Stimulated activated CD8-positive, alpha-beta memory T cell treated with anti-CD3 and anti-CD28 coated beads, Interleukin-7, amount 100 ng/mL, for 4 hours (primary cell): ENCODE data around the gene CPAMD8.

Experiments
- DNase-seq, 2 donors: peaks; one replicate each; pipeline ENCODE4 v3.0.0-alpha.2; 2020; ENCODE audit warnings: low read depth in 2 of 2

CPAMD8 gene

DNA sequence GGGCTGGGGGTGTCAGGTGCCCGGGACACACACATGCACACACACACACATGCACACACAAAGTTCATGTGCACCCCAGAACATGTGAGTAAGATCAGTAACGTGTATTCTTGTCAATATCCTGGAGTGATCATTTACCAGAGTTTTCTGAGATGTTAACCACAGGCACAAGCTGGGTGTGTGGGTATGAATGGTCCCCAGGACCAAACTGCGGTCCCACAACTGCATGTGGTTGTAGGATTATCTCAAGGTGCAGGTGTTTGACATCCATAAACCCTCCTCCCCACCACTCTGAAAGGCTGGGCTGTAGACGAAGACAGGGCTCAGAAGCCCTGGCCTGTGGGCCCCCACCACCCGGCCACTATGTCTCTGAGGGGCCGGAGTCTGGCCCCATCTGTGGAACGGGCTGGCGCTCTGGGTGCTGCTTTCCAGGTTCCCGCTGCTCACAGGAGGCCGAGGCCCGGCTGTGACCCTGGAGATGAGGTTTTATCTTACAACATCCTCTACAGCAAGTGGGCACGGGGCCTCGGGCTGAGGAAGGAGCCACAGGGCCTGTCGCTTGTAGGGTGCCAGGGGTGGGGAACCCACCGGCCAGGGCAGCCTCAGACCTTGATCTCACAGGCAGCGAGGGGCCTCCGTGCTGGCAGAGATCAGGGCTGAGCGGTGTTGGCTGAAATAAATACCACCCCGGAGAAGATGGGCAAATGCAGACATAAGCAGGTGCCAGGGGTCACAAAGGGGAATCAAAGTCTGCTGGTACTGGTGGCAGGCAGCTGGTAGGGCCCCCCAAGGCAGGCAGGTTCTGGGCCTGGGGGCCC is 133.5 kb downstream of the CPAMD8 start:
- no peak for DNase-seq

DNA sequence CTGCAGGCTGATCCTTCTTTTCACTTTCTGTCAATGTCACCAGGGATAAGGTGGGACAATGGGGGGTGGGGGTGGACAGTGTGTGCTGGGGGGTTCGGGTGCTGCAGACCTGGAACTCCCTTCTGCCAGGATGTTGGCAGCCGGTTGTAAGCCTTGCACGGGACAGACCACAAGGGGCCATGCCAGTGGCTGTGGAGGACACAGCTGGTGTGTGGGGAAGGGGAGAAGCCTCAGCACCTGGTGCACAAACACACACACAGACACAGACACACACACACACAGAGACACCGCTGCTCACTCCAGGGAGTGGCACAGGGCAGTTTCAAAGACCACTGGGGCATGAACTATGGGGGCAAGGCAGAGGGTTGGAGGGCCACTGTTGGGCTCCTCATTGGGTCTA is 134.2 kb downstream of the CPAMD8 start:
- DNase-seq = no peak

DNA sequence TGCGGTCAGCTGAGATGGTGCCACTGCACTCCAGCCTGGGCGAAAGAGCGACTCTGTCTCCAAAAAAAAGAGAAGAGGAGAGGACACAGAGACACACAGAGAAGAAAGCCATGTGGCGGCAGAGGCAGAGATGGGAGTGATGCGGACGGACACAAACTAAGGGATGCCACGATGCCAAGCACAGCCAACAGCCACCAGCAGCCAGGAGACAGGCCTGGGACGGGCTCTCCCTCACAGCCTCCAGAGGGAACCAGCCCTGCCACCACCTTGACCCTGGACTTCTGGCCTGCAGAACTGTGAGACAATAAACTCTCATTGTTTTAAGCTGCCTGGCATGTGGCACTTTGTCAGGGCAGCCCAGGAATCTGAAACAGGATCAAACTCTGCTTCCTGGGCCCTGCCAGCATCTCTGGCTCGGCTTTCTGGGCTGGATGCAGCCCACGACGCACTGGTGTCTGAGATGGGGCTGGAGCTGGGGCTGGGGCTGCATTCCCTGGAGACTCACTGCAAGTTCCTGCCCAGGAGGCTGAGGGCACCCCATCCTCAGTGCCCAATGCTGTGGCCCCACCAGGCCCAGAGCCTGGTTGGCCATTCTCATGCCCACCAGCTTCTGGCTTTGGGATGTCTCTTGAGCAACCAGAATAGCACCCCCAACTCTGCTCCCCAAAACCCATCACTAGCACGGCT is 134.8 kb downstream of the CPAMD8 start:
- no peak for DNase-seq

DNA sequence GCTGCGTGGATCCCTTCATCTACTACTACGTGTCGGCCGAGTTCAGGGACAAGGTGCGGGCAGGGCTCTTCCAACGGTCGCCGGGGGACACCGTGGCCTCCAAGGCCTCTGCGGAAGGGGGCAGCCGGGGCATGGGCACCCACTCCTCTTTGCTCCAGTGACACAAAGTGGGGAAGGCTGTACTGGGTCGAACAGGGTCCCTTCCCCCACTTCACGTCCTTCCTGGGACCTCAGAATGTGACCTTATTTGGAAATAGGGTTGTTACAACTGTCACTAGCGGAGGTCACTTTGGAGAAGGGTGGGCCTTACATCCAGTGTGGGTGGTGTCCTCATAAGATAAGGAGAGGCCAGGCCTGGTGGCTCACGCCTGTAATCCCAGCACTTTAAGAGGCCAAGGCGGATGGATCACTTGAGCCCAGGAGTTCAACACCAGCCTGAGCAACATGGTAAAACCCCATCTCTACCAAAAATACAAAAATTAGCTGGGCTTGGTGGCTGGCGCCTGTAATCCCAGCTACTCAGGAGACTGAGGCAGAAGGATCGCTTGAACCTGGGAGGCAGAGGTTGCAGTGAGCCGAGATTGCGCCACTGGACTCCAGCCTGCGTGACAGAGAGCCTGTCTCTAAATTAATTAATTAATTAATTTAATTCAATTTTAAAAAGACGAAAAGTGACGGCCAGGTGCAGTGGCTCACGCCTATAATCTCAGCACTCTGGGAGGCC is 136.0 kb downstream of the CPAMD8 start:
- DNase-seq = no peak

DNA sequence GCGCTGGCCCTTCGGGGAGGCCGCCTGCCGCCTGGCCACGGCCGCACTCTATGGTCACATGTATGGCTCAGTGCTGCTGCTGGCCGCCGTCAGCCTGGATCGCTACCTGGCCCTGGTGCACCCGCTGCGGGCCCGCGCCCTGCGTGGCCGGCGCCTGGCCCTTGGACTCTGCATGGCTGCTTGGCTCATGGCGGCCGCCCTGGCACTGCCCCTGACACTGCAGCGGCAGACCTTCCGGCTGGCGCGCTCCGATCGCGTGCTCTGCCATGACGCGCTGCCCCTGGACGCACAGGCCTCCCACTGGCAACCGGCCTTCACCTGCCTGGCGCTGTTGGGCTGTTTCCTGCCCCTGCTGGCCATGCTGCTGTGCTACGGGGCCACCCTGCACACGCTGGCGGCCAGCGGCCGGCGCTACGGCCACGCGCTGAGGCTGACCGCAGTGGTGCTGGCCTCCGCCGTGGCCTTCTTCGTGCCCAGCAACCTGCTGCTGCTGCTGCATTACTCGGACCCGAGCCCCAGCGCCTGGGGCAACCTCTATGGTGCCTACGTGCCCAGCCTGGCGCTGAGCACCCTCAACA is 136.6 kb downstream of the CPAMD8 start:
- DNase-seq = no peak

DNA sequence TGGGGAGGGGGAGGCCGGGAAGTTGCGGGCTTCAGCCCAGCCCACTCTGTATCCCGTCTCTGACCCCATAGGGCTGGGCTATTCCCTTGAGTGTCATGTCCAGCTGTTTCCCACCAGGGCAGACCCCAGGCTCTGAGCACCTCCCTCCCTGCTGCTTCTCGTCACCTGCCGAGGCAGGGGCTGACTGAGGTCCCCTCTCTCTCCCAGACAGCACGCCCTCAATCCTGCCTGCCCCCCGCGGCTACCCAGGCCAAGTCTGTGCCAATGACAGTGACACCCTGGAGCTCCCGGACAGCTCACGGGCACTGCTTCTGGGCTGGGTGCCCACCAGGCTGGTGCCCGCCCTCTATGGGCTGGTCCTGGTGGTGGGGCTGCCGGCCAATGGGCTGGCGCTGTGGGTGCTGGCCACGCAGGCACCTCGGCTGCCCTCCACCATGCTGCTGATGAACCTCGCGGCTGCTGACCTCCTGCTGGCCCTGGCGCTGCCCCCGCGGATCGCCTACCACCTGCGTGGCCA is 137.2 kb downstream of the CPAMD8 start:
- DNase-seq = no peak

DNA sequence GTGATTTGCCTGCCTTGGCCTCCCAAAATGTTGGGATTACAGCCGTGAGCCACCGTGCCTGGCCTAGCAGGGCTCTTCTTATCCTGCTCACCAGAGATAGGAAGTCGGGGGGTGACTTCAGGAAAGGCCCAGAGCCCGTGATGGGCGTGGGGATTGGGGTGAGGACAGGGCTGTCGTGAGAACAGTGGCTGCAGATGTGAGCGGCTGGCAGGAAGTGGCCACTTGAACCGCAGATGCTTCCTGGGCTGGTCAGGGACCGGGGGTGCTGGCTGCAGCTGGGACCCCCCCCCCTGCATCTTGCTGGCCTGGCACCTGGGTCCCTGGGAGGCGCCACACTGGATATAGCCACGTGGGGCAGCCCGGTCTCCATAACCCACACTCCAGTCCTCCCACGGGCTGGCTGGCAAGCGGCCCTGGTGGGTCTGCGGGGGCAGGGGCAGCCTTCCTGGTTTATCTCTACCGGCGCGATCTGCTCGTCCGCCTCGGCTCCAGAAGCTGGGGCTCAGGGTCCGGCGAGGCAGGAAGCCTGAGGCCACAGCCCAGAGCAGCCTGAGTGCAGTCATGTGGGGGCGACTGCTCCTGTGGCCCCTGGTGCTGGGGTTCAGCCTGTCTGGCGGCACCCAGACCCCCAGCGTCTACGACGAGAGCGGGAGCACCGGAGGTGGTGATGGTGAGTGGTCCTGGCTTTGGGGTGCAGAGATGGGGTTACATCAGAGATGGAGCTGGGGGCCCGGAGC is 137.8 kb downstream of the CPAMD8 start, which contains the start of gene F2RL3:
F2RL3 (plus strand) TSS at position 371 of the 737 bp plus-strand sequence; CDS start at position 562, 191 bp downstream.
- no peak for DNase-seq

DNA sequence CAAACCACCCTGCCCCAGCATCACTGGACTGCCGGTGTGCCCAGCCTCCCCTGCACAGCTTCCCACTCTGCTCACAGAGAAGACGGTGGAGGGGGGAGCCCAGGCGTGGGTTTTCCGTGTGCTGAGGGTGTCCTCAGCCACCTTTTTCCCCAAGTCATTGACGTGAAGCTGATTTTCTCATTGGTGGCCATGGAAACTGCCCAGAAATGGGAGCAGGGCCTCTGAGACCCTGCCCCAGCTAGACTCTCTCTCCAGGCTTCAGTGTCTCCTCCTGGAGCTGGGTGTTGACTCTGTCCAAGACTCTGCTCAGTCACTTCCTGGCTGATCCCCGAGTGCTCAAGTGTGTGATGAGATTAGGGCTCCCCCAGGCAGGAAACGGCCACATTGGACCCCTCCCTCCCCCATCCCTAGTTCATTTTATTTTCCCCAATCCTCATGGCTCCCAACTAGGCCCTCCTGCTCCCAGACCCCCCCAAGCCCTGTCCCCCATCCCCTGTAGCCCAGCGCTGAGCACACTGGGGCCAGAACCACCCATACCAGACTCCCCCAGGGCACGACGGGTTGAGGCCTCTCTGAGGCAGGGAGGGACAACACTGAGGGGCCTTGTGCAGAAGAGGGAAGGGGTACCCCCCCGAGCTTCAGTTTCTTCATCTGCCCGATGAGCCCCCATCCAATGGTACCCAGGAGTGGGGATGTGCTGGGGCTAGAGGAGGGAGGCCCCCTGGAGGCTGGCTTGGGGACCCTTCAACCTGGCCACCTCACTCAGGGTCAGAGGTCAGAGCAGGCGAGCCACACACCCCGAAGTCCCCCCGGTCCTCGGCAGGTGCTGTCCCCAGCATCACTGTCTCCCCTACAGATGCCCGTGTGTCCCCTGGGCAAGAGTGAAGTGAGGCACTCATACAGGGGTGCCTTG is 139.0 kb downstream of the CPAMD8 start:
- DNase-seq = no peak

DNA sequence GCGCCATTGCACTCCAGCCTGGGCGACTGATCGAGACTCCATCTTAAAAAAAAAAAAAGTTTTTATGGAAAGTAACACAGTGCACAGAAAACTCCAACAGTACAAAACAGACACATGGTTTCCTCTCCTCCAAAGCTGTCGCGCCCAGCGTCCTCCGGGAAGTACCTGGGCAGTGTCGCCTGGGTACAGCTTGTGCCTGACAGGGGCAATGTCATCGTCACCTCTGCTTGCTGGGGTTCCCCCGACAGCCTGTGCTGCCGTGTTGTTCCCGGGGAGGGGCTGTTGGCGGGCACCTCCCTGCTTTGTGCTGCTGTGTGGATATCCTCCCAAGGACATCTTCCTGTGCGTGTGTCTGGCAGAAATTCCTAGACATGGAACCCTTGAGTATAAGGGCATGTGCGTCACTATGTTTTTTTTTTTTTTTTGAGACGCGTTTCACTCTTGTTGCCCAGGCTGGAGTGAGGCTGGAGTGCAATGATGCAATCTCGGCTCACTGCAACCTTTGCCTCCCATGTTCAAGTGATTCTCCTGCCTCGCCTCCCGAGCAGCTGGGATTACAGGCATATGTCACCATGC is 140.2 kb downstream of the CPAMD8 start:
- no peak for DNase-seq

DNA sequence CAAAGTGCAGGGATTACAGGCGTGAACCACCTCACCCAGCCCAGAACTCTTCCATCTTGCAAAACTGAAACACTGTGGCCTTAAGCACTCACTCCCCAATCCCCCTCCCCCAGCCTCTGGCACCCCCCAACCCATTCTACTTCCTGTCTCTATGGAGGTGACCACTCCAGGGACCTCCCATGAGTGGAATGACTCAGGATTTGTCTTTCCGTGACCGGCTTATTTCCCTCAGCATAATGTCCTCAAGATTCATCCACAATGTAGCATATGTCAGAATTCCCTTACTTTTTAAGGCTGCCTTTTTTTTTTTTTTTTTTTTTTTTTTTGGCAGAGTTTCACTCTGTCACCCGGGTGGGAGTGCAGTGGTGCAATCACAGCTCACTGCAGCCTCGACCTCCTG is 141.4 kb downstream of the CPAMD8 start:
- DNase-seq = no peak

DNA sequence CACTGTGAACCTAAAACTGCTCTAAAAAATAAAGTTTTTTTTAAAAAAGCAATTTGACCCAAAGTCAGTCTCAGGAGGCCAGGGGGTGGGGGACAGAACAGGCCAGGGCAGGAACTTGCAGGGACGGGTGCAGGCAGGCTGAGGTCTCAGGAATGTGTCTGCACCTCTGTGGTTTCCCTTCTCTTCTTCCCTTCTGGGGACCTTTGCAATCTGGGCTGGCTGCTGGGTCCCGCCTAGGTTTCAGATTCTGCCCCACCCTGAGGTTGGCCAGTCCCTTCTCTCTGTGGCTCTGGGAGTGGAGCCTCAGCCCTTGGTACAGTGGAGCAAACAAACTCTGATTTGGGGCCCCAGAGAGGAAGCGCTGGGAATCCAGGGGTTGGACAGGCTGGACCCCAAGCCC is 143.1 kb downstream of the CPAMD8 start:
- DNase-seq = no peak

DNA sequence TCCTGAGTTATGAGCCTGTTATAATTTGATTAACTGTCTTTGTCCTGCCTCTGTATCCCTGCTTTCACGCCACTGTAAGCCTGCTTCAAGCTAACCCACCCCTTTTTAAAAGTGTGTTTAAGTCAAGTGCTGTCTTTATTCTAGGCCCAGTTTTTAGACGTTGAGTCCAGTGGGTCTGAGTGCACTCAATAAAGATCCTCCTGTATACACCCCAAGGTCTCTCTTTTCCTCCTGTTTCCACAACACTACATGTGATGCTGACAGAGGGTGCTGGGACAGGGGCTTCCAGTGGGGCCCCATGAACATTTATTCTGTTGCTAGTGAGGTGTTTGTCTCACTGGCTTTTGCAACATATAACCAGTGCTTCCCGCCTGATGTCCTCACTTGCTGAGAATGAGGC is 144.5 kb downstream of the CPAMD8 start:
- DNase-seq = no peak

DNA sequence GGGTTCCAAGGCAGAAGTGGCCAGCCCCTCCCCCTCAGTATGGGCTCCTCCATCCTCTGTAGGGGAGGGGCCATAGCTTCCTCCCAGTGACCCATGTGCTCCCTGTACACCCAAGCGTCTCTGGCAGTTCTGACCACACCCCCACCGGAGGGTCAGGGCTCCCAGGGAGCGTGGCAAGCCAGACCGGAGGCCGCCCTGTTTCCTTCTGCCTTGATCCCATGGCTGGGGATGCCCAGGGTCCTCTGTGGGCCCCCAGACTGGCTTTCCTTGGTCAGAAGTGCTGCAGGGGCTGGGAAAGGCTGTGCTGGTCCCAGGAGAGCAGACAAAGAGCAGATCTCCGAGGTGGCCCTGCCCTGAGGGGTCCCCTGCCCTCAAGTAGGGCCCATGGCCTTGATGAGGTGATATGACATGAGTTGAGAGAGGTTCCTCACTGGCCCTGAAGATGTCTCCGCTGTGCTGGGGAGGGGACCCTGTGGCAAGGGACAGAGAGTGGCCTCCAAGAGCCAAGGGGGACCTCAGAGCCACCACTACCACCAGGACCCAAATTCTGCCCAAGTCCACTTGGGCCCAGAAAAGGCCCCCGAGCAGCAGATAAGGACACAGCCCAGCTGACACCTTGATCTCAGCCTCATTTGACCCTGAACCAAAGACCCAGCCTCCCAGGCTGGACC is 145.6 kb downstream of the CPAMD8 start:
- no peak for DNase-seq

DNA sequence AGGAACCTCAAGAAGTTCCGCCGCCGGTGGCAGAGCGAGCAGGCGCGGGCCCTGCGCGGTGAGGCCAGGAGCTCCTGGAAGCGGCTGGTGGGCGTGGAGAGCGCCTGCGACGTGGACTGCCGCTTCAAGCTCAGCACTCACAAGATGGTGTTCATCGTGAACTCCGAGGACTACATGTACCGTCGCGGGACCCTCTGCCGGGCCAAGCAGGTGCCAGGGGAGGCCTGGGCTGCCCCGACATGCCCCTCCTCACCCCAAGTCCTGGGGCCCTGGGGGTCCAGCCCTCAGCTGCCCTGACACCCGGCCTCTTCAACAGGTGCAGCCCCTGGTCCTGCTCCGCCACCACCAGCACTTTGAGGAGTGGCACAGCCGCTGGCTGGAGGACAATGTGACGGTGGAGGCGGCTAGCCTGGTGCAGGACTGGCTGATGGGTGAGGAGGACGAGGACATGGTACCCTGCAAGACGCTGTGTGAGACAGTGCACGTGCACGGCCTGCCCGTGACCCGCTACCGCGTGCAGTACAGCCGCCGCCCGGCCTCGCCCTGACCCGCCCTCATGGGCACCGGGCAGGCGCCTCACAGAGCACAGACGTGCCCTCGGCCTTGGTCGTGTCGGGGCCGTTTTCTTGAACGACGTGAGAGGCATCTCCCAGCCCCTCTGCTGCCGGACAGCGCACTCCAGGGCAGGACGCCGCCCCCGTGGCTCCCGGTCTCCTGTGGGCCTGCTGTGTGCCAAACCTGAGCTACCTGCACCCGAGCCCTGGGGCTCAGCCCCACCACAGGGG is 148.2 kb downstream of the CPAMD8 start:
- no peak for DNase-seq

DNA sequence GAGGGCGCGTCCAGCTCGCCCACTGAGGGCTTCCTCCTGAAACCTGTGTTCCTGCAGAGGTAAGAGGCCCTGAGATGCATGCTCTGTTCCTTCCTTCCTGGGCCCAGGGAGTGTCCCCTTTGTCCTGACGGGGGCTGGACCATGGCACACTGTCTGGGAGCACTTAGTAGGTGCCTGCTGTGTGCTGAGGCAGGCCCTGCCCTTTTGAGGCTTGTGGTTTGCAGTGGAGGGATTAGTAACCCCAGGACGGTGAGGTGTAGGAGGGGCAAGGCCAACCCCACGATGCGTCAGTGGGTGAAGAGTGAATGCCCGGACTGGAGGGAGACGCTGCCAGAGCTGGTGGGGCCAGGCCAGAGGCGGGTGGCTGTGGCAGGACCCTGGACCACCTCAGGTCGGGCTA is 149.0 kb downstream of the CPAMD8 start:
- DNase-seq = no peak

DNA sequence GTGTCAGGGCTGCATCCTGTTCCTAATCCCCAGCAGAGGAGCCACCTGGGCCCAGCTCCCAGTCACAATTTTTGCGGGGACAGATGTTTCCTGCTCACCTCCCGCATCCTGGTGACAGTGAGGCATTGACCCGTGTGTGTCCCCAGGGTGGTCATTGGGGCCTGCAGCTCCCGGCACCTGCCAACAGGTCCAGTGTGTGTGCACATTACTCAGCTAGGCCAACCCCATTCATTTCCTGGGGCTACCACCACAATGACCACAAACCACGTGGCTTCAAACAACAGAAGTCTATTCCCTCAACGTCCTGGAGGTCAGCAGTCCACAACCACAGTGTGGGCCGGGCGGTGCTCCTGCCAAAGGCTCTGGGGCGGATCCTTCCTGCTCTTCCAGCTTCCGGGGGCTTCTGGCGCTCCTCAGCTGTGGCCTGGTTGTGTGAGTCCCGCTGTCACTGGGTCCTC is 149.7 kb downstream of the CPAMD8 start:
- DNase-seq = no peak

DNA sequence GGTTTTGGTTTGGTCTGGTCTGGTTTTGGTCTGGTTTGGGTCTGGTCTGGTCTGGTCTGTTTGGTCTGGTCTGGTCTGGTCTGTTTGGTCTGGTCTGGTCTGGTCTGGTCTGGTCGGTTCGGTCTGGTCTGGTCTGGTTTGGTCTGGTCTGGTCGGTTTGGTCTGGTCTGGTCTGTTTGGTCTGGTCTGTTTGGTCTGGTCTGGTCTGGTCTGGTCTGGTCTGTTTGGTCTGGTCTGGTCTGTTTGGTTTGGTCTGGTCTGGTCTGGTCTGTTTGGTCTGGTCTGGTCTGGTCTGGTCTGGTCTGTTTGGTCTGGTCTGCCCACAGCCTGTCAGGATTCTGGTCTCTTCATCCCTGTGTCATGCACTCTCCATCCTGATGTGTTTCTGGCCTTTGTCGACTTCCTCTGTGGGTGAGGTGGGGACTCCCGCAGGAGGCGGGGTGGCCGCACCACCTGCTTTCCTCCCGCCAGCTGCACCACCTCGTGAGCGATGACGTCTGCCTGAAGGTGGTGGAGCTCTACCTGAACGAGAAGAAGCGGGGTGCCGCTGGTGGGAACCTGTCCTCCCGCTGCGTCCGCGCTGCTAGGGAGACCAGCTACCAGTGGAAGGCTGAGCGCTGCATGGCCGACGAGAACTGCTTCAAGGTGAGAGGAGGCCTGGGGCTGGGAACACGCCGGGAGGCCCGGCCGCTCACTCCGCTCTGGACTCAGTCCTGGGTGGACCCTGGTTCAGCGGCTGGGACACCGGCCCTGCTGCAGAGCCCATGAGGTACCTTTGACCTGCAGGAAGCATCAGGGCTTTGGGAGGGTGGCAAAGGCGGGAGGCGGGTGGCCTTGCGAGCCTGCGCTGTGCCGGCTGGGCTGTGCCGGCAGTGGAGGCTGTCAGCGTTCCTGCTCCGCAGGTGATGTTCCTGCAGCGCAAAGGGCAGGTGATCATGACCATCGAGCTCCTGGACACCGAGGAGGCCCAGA is 150.7 kb downstream of the CPAMD8 start:
- DNase-seq = no peak
